HG02870 (cell line): ENCODE measurements around the gene DOP1B.
A peak's percentile ranks its signal among the peaks of the same experiment; 100 is the strongest.
"Not testable (repeated sequence)": the region's sequence is repeated elsewhere in the genome, so short reads cannot be mapped to it uniquely, and the experiment has no call there.

Source experiments
- ATAC-seq: cut with Tn5 transposase; IDR thresholded peaks from one replicate; pipeline ENCODE4 v1.9.1; 2021; ENCODE audit warnings: mild to moderate bottlenecking, moderate library complexity; ENCODE audit not compliant: unreplicated experiment

The DOP1B gene, protein sequence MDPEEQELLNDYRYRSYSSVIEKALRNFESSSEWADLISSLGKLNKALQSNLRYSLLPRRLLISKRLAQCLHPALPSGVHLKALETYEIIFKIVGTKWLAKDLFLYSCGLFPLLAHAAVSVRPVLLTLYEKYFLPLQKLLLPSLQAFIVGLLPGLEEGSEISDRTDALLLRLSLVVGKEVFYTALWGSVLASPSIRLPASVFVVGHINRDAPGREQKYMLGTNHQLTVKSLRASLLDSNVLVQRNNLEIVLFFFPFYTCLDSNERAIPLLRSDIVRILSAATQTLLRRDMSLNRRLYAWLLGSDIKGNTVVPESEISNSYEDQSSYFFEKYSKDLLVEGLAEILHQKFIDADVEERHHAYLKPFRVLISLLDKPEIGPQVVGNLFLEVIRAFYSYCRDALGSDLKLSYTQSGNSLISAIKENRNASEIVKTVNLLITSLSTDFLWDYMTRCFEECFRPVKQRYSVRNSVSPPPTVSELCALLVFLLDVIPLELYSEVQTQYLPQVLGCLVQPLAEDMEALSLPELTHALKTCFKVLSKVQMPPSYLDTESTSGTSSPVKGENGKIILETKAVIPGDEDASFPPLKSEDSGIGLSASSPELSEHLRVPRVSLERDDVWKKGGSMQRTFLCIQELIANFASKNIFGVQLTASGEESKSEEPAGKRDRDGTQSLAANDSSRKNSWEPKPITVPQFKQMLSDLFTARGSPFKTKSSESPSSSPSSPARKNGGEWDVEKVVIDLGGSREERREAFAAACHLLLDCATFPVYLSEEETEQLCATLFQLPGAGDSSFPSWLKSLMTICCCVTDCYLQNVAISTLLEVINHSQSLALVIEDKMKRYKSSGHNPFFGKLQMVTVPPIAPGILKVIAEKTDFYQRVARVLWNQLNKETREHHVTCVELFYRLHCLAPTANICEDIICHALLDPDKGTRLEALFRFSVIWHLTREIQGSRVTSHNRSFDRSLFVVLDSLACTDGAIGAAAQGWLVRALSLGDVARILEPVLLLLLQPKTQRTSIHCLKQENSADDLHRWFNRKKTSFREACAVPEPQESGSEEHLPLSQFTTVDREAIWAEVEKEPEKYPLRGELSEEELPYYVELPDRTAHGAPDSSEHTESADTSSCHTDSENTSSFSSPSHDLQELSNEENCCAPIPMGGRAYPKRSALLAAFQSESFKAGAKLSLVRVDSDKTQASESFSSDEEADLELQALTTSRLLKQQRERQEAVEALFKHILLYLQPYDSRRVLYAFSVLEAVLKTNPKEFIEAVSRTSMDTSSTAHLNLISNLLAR (N-terminal part only)

DNA sequence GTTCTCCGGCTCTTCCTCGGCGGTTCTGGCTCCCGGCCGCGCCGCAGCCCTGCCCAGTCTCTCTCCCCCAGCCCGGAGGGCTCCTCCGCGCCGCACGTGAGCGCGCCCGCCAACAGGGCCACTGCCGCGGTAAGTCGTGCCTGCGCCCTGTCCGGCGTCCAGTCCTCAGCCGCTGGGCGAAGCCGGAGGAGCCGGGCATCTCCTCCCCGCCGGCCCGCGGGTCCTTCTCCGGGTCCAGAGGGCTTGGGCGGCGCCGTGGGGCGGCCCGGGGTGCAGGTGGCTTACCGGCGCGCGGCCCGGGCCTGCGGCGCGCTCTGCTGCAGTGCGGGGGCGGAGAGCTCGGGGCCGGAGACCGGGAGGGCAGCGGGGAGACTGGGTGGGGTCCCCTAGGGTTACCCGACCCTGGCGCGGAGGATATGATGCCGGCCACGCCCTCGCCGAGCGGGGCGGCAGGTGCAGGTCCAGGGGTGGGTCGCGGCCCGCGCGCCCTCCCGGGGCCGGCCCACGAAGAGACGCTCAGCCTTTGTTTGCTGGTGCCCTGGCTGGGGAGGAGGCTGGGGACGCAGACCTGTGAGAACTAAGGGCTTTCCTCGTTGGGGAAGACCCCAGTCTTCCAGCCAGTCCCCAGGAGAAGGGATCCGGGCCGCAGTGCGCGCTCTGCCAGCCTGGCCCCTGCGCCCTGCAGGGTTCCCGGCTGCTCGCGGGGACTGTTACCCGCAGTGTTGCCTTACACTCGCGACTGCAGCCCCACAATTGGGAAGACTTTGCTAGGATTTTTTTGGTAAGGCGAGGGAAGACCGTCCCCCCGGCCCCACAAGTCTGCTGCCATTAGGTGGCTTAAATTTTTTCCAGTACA lies at the start of gene DOP1B:
Gene DOP1B (plus strand): TSS at position 10 of the 856 bp plus-strand sequence. CDS start 7,910 bp downstream, outside the sequence.
- peak; percentile 22 for ATAC-seq

DNA sequence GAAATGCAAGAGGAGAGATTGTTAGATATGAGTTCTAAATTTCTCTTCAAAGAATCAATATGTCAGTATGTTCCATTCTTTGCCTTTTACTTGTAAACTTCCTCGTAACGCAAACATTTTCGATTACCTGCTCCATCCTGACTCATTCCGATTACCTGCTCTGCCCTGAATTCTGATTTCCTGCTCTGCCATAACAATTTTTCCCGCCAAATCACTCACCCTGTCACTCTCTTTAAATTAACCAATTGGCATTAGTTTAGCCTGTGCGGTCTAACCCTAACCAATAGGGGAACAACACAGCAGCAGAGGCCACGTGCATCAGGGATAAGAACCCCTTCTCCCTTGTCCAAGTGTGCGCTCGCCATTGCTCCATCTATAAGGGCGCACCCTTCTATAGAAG lies 46.8 kb upstream of the DOP1B start:
- no peak for ATAC-seq

DNA sequence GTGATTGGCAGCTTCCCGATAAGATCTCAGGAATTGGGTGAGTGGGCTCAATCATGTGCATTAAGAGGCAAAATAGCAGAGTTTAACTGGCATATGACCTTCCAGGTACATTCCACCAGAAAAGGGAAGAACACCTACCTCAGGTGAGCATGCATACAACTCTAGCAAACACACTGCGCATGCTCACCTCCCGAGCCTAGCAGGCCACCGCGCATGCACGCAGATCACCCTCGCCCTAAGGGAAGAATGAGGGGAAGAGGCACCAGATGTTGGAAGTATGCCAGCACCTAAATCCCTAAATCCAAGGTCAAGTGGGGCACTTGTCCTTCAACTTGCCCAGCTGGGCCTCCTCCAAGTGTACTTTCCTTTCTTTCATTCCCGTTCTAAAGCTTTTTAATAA lies 45.4 kb upstream of the DOP1B start:
- ATAC-seq, result no peak

DNA sequence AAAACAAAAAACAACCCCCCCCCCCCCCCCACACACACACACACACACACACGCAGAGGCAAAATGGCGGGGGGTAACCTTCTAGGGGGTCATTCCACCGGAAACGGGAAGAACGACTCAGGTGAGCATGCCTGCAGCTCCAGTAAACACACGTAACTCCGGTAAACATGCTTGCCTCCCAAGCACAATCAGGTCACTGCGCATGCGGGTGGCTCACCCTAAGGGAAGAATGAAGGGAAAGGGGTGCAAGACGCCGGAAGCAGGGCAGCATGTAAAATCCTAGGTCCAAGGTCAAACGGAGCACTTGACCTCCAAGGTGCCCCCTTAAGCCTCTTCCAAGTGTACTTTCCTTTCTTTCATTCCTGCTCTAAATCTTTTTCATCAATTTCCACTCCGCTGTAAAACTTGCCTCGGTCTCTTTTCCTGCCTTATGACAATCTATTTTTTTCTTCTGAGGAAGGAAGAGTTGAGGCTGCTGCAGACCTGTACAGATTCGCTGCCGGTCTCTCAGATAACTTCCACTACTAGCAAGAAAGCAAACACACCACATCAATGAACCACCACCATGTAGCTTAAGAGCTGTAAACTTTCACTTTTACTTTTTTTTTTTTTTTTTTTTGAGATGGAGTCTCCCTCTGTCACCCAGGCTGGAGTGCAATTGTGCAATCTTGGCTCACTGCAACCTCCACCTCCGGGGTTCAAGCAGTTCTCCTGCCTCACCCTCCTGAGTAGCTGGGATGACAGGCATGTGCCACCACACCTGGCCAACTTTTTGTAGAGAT lies 42.8 kb upstream of the DOP1B start:
- no peak for ATAC-seq

DNA sequence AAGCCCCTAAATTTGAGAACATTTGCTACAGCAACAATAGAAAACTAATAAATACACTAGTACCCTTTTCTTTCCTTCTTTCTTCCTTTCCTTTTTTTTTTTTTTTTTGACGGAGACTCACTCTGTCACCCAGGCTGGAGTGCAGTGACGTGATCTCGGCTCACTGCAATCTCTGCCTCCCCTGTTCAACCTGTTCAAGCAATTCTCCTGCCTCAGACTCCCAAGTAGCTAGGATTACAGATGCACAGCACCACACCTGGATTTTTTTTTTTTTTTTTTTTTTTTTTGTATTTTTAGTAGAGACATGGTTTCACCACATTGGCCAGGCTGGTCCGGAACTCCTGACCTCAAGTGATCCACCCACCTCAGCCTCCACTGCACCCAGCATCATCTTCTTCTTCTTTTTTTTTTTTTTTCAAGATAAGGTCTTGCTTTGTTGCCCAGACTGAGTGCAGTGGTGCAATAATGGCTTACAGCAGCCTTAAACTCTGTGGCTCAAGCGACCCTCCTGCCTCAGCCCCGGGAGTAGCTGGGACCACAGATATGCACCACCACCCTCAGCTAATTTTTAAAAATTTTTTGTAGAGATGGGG lies 41.4 kb upstream of the DOP1B start:
- ATAC-seq, result no peak

DNA sequence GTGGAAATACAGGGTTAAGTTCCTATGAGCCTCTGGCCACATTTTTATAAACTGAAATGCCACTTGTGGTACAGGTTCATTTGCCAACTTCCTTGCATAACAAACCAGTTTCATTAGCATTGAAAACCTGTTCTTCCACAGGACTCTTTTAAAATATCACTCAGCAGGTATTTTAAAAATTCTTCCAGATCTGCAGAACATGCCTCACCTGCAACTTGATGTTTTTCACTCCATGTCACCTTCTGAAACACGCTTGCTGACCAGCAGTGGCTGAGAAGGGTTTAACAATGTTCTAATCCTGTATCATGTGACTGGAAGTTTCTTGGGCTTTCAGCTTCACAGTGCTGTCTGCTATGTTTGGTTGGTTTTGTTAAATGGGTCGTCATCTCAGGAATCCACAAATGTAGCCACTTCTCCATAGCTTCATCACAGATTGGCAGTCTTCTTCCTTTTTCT lies 39.3 kb upstream of the DOP1B start:
- no peak for ATAC-seq

DNA sequence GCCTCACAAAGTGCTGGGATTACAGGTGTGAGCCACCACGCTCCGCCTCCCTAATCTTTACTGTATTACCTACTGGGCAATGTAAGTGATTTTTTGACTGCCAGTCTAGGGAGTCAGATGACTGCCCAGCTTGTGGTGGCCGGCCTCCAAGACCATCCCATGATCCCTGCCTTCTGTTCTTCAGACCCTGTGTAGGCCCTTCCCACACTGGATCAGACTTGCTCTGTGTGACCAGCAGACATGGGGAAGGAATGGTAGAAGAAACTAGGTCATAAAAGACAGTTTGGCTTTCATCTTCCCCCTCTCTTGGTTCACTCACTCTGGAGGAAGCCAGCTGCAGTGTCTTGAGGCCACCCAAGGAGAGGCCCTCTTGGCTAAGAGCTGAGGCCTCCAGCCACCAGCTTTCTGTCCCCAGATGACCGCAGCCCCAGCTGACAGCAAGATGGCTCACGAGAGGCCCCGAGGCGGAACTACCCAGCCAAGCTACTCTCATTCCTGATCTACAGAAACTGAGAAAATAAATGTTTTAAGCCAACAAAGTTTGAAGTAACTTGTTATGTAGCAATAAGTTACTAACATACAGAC lies 36.2 kb upstream of the DOP1B start:
- ATAC-seq, result no peak

DNA sequence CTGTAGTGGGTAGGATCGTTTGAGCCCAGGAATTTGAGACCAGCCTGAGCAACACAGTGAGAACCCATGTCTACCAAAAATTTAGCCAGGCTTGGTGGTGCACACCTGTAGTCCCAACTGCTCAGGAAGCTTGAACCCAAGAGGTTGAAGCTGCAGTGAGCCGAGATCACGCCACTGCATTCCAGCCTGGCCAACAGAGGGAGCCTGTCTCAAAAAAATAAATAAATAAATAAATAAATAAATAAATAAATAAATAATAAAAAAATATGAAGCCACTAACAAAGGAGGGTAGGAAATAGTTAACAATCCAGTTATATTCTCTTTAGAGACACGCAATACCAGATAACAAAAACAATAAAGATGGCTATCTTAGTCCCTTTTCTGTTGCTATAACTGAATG lies 33.6 kb upstream of the DOP1B start:
- no peak for ATAC-seq

DNA sequence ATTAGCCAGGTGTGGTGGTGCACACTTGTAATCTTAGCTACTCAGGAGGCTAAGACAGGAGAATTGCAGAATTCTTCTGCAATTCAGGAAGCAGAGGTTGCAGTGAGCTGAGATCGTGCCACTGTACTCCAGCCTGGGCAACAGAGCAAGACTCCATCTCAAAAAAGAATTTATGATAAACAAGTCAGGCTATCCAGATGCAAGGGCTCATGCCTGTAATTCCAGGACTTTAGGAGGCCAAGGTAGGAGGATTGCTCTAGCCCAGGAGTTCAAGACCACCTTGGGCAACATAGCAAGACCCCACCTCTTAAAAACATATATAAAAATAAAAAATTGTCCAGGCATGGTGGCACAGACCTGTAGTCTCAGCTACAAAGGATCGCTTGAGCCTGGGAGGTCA lies 32.2 kb upstream of the DOP1B start:
- no peak for ATAC-seq

DNA sequence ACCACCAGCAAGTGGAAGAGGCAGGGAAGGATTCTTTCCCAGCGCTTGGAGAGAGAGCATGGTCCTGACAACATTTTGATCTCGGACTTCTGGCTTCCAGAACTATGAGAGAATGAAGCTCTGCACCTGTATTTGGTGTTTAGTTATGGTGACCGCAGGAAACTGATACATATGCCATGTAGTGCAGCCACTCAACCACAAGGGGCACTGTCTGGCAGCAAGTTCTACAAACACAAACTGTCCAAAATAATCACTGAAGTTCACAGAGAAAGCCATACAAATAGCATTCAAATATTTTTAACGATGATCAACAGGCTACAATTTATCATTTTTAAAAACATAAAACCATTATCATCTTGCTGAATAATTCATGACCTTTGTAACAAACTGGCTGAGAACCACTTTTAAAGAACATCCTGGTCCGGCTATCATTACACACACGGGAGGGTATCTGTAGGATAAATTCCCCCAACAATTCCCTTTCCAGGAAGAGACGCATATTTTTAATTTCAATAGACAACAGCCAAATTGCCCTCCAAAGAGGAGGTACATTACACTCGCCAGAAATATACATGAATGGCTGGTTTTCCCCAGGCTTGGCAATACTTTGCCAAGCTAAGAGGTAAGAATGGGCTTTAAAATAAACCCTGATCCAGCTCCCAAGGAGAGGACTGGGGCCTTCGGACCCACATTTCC lies 31.0 kb upstream of the DOP1B start:
- ATAC-seq, result no peak

DNA sequence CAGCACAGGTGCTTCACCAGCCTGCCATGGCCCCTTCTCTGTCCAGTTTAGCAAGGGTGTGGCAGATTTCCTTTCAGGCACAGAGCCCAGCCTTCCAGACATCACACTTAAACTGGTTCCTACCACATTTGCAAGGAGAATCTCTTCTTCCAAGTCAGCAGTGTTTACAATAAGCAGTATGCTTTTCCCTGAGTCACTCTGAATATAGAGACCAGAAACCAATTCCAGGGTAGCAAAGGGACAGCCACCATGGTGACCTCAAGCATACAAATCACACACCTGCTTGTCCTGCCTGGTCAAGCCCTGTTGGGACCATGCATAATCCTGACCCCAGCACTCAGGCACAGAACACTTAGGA lies 30.4 kb upstream of the DOP1B start:
- no peak for ATAC-seq

DNA sequence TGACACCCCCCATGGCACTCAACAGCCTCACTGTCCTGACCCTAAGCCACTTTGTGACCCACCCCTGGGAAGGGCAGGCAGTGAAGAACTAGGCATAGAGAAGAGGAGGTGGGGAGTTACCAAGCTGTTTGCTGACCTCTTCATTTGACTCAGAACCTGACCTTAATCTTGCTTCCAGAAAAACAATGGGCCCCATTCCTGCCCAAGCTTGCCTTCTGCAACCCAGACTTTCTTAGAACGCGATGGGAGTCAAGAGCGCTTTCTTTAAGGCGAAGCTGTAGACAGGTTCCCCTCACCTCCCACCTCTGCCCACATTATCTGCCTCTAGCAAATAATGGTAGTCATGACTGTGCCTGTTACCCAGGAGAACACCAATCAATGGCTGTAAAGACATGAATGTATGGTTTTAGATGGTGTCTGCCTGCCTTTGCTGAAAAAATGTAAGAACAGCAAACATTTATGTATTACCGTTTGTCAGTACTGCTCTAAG lies 30.0 kb upstream of the DOP1B start:
- no peak for ATAC-seq

DNA sequence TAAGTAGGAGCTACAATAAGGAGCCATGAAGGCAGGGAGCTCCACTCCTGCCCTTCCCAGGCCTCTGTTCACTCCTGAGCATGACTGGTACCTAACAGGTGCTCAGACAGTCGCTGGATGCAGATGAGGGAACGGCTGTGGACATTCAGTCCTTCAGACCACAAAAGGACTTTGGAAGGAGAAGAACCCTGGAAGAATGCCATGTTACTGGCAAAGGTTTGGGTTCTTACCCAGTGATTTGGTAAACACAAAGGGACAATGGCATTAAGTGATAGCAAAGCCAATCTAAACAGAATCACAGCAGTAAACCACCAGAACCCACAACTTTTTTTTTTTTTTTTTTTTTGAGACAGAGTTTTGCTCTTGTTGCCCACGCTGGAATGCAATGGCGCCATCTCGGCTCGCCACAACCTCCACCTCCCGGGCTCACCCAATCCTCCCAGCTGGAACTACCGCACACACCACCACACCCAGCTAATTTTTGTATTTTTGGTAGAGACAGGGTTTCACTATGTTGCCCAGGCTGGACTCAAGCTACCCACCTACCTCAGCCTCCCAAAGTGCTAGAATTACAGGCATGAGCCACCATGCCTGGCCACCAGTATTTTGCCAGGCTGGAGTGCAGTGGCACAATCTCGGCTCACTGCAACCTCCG lies 29.2 kb upstream of the DOP1B start:
- no peak for ATAC-seq

DNA sequence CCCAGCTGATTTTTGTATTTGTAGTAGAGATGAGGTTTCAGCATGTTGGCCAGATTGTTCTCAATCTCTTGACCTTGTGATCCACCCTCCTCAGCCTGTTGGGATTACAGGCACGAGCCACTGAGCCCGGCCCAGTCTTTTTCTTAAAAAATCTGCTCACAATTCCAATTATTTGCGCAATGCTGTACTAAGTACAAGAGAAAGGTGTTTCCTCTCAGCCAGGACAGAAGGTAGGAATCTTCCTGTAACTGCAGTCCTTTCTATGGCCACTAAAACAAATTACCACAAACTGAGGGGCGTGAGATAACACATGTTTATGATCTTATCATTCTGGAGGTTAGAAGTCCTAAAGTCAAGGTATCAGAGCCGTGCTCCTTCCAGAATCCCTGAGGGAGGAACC lies 28.6 kb upstream of the DOP1B start:
- no peak for ATAC-seq

DNA sequence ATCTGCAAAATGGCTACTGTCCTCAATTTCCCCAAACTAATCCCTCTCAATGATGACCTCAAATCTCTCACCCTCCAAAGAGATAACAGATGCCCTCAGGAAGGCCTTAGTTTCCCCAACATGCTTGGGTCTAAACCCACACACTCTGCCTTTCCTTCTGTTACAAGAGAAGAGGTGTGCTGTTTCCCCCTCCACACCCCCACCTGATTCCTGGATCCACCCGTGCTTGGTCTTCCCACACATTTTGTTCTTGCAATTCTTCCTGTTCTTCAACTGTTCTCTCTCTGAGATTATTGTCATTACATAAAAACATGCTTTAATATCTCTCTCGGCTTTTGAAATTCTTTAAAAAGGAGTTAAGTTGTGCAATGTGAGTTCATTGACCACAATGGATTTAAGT lies 27.4 kb upstream of the DOP1B start:
- no peak for ATAC-seq

DNA sequence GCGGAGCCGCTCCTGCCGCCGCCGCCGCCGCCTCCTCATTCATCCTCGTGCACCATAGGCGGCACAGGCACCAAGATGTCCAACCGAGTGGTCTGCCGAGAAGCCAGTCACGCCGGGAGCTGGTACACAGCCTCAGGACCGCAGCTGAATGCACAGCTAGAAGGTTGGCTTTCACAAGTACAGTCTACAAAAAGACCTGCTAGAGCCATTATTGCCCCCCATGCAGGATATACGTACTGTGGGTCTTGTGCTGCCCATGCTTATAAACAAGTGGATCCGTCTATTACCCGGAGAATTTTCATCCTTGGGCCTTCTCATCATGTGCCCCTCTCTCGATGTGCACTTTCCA lies 26.2 kb upstream of the DOP1B start:
- ATAC-seq, result not testable (repeated sequence)

DNA sequence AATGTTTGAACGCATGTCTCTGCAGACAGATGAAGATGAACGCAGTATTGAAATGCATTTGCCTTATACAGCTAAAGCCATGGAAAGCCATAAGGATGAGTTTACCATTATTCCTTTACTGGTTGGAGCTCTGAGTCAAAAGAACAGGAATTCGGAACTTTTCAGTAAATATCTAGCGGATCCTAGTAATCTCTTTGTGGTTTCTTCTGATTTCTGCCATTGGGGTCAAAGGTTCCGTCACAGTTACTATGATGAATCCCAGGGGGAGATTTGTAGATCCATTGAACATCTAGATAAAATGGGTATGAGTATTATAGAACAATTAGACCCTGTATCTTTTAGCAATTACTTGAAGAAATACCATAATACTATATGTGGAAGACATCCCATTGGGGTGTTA lies 25.8 kb upstream of the DOP1B start:
- ATAC-seq, result not testable (repeated sequence)

DNA sequence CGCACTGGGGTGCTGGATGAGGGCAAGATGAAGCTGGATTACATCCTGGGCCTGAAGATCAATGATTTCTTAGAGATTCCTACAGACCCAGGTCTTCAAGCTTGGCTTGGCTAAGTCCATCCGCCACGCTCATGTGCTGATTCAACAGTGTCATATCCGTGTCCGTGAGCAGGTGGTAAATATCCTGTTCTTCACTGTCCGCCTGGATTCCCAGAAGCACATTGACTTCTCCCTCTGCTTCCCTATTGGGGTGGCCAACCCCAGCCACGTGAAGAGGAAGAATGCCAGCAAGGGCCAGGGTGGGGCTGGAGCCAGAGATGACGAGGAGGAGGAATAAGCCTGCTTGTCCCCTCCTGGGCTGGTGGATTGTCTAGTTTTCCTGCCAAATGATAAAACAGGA lies 23.9 kb upstream of the DOP1B start:
- no peak for ATAC-seq
